ENCODE data around the gene RNASEH1. TPM values are rescaled to one million over a fixed set of nuclear protein-coding genes. Genes with fewer than 3 reads are reported as not detected.

RNASEH1 gene
- total and polyA plus RNA-seq, 2 of the 13 experiments (the other 11 are each of a cell fraction or from before 2014, with no cell fraction given), result 14.5 to 57.4 TPM

DNA sequence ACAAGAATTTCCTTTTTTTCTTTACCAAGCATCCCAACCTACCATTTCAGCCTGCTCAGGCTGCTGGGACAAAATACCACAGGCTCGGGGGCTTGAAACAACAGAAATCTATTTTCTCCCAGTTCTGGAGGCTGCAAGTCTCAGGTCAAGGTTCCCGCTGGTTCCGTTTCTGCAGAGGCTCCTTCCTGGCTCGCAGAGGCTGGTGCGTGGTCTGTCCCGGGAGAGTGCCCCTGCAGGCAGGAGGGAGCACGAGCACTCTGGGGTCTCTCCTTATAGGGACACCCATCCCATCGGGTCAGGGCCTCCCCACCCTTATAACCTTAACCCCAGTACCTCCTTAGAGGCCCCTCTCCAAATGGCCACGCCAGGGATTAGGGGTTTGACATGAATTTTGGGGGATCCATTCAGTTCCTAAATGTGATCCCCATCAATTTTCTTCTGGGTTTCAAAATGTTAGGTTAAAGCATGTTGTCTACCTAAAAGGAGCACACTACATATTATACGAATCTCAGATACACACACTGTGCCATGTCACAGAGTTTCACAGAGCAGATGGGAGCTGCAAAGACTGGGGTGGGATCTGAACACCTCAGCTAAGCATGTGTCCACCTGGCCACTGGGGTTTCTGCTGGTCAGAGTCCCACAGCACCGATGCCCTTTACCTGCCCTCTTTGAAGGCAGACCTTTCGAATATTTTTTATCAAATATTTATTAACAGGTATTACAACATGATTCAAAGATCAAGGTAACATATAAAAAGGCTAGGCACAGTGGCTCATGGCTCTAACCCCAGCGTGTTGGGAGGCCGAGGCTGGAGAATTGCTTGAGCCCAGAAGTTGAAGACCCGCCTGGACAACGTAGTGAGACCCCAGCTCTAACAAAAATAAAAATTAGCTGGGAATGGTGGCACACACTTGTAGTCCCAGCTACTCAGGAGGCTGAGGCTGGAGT is 21.2 kb downstream of the RNASEH1 start (continued):
- TF ChIP-seq, protein P1, sequence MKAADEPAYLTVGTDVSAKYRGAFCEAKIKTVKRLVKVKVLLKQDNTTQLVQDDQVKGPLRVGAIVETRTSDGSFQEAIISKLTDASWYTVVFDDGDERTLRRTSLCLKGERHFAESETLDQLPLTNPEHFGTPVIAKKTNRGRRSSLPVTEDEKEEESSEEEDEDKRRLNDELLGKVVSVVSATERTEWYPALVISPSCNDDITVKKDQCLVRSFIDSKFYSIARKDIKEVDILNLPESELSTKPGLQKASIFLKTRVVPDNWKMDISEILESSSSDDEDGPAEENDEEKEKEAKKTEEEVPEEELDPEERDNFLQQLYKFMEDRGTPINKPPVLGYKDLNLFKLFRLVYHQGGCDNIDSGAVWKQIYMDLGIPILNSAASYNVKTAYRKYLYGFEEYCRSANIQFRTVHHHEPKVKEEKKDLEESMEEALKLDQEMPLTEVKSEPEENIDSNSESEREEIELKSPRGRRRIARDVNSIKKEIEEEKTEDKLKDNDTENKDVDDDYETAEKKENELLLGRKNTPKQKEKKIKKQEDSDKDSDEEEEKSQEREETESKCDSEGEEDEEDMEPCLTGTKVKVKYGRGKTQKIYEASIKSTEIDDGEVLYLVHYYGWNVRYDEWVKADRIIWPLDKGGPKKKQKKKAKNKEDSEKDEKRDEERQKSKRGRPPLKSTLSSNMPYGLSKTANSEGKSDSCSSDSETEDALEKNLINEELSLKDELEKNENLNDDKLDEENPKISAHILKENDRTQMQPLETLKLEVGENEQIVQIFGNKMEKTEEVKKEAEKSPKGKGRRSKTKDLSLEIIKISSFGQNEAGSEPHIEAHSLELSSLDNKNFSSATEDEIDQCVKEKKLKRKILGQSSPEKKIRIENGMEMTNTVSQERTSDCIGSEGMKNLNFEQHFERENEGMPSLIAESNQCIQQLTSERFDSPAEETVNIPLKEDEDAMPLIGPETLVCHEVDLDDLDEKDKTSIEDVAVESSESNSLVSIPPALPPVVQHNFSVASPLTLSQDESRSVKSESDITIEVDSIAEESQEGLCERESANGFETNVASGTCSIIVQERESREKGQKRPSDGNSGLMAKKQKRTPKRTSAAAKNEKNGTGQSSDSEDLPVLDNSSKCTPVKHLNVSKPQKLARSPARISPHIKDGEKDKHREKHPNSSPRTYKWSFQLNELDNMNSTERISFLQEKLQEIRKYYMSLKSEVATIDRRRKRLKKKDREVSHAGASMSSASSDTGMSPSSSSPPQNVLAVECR (CRISPR knock-in tag; IDR thresholded peaks at IDR 0.05; ENCODE audit: borderline replicate concordance), result peak; percentile 40; the same call in 1 of the 2 replicates
- TF ChIP-seq ZNF629 (CRISPR knock-in tag; conservative IDR thresholded peaks at IDR 0.05) (peak; percentile 11; the same call in 1 of the 2 replicates), ZMAT3 (CRISPR knock-in tag; conservative IDR thresholded peaks at IDR 0.05) (0 out of 2 replicates have a peak, but pooled peaks have one; percentile 13), ATF7-NPFF (CRISPR knock-in tag; IDR thresholded peaks at IDR 0.05; ENCODE audit: low read depth) (no peak), ZNF567 (CRISPR knock-in tag; IDR thresholded peaks at IDR 0.05; ENCODE audit: borderline replicate concordance) (0 out of 2 replicates have a peak, but pooled peaks have one; percentile 15), MEF2D (CRISPR knock-in tag; IDR thresholded peaks at IDR 0.05) (0 out of 2 replicates have a peak, but pooled peaks have one; percentile 31), ZNF780A (CRISPR knock-in tag; IDR thresholded peaks at IDR 0.05) (no peak), MIER2 (CRISPR knock-in tag; IDR thresholded peaks at IDR 0.05) (0 out of 2 replicates have a peak, but pooled peaks have one; percentile 20), HOXA3 (CRISPR knock-in tag; IDR thresholded peaks at IDR 0.05) (peak; percentile 45; the same call in 1 of the 2 replicates), ZNF121 (CRISPR knock-in tag; IDR thresholded peaks at IDR 0.05) (peak; percentile 85), CBX1 (IDR thresholded peaks at IDR 0.05; ENCODE audit: low read depth) (peak; percentile 43), THAP9 (CRISPR knock-in tag; IDR thresholded peaks at IDR 0.05; ENCODE audit: borderline replicate concordance) (peak; percentile 54; the same call in 1 of the 2 replicates), POLR2G (IDR thresholded peaks at IDR 0.05; ENCODE audit: low read depth, low read length) (peak; percentile 62; the same call in 1 of the 2 replicates)
- TF ChIP-seq, protein P2, sequence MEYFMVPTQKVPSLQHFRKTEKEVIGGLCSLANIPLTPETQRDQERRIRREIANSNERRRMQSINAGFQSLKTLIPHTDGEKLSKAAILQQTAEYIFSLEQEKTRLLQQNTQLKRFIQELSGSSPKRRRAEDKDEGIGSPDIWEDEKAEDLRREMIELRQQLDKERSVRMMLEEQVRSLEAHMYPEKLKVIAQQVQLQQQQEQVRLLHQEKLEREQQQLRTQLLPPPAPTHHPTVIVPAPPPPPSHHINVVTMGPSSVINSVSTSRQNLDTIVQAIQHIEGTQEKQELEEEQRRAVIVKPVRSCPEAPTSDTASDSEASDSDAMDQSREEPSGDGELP (IDR thresholded peaks at IDR 0.05; ENCODE audit: borderline replicate concordance, low read depth), result peak; percentile 29; the same call in 1 of the 2 replicates
- TF ChIP-seq, protein P3, sequence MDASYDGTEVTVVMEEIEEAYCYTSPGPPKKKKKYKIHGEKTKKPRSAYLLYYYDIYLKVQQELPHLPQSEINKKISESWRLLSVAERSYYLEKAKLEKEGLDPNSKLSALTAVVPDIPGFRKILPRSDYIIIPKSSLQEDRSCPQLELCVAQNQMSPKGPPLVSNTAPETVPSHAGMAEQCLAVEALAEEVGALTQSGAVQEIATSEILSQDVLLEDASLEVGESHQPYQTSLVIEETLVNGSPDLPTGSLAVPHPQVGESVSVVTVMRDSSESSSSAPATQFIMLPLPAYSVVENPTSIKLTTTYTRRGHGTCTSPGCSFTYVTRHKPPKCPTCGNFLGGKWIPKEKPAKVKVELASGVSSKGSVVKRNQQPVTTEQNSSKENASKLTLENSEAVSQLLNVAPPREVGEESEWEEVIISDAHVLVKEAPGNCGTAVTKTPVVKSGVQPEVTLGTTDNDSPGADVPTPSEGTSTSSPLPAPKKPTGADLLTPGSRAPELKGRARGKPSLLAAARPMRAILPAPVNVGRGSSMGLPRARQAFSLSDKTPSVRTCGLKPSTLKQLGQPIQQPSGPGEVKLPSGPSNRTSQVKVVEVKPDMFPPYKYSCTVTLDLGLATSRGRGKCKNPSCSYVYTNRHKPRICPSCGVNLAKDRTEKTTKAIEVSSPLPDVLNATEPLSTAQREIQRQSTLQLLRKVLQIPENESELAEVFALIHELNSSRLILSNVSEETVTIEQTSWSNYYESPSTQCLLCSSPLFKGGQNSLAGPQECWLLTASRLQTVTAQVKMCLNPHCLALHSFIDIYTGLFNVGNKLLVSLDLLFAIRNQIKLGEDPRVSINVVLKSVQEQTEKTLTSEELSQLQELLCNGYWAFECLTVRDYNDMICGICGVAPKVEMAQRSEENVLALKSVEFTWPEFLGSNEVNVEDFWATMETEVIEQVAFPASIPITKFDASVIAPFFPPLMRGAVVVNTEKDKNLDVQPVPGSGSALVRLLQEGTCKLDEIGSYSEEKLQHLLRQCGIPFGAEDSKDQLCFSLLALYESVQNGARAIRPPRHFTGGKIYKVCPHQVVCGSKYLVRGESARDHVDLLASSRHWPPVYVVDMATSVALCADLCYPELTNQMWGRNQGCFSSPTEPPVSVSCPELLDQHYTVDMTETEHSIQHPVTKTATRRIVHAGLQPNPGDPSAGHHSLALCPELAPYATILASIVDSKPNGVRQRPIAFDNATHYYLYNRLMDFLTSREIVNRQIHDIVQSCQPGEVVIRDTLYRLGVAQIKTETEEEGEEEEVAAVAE (CRISPR knock-in tag; IDR thresholded peaks at IDR 0.05; ENCODE audit: borderline replicate concordance), result no peak

Measured in HepG2 (cell line).